ENCODE measurements around the gene TRPT1.

The TRPT1 gene

DNA sequence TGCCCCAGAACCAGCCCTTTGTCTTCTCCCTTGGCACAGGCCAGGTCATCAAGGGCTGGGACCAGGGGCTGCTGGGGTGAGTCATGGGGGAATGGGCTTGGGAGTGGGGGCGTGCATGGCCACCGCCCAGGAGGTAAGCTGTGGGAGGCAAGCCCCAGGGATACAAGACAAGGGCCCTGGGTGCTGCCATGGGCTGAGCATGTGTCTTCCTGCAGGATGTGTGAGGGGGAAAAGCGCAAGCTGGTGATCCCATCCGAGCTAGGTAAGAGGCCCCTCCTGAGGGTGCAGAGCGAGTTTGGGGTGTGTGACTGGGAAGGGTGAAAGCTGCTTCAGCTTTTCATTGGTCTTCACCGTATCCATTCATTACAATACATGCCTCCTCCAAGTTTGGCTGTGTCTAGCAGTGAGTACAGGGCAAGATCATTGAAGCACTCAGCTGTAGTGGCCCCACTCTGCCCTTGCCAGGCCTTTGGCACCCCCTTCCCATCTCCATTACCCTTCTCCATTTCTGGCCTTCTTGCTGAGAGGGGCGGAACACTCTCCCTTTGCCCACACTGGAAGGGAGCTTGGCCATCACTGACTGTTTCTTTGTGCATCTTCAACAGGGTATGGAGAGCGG is 17.4 kb upstream of the TRPT1 start:
- no peak overlapping the region for H3K4me3 ChIP-seq (ENCODE audit: low read depth, low read length)
- TF ChIP-seq, protein P1, sequence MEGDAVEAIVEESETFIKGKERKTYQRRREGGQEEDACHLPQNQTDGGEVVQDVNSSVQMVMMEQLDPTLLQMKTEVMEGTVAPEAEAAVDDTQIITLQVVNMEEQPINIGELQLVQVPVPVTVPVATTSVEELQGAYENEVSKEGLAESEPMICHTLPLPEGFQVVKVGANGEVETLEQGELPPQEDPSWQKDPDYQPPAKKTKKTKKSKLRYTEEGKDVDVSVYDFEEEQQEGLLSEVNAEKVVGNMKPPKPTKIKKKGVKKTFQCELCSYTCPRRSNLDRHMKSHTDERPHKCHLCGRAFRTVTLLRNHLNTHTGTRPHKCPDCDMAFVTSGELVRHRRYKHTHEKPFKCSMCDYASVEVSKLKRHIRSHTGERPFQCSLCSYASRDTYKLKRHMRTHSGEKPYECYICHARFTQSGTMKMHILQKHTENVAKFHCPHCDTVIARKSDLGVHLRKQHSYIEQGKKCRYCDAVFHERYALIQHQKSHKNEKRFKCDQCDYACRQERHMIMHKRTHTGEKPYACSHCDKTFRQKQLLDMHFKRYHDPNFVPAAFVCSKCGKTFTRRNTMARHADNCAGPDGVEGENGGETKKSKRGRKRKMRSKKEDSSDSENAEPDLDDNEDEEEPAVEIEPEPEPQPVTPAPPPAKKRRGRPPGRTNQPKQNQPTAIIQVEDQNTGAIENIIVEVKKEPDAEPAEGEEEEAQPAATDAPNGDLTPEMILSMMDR (conservative IDR thresholded peaks at IDR 0.05; ENCODE audit: low read depth, low read length) = no peak
- no peak for DNase-seq (ENCODE audit: low read depth)

DNA sequence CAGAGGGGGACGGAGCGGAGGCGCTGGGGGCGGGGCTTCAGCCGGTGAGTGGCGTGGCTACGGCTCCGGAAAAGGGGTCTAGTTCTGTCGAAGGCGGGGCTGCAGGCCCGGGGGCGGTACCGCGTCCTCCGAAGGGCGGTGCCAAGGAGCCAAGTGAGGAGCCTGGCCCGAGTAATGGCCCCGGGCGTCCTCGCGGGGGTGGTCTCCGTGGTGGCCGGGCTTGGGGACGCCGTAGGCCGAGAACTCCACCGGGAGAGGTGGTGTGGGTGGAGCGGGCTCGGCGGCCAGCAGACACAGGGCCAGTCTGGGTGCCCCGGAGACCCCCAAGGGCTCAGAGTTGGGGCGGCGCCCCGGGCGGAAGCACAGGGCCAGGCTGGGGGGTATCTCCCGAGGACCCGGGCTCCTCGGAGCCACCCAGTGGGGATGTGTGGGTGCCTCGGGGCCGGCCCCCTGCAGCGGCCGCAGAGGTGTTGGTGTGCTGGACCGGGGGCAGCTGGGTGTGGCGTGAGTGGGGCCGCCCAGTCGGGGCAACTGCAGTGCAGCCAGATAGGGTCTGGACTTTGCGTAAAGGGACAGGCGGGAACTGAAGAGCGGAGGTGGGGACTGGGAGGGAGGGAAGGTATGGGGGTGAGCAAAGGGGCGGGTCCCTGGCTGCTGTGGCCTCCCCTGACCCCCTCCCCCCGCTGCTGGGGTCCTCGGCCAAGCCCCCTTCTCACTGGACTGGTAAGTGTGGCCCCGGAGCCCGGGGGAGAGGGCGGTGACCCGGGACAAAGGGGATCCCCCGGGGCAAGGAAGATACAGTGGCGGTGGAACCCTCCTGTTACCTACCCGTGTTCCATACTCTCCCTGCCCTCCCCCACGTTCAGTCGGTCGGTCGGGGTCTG is 15.7 kb upstream of the TRPT1 start:
- DNase-seq (ENCODE audit: low read depth) = no peak
- TF ChIP-seq, protein P1 (conservative IDR thresholded peaks at IDR 0.05; ENCODE audit: low read depth, low read length) = no peak

DNA sequence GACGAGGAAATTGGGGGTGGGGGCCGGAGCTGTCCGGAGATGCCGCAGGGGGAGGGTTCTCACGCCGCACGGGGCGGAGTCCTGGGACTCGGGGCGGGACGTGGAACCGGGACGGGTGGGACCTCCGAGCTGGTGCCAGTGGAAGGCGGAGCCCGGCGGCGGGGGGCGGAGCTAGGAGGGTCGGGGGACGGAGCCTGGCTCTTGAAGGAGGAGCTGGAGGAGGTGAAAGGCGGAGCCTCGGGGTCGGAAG is 15.2 kb upstream of the TRPT1 start:
- DNase-seq (ENCODE audit: low read depth) = peak; percentile 100
- peak overlapping the region; percentile 91 for H3K4me3 ChIP-seq (ENCODE audit: low read depth, low read length)
- TF ChIP-seq, protein P1 (conservative IDR thresholded peaks at IDR 0.05; ENCODE audit: low read depth, low read length) = no peak

More for the DNA sequence above, 15.7 kb upstream of the TRPT1 start:
- H3K4me3 ChIP-seq (ENCODE audit: low read depth, low read length) = peak overlapping the region; percentile 91

DNA sequence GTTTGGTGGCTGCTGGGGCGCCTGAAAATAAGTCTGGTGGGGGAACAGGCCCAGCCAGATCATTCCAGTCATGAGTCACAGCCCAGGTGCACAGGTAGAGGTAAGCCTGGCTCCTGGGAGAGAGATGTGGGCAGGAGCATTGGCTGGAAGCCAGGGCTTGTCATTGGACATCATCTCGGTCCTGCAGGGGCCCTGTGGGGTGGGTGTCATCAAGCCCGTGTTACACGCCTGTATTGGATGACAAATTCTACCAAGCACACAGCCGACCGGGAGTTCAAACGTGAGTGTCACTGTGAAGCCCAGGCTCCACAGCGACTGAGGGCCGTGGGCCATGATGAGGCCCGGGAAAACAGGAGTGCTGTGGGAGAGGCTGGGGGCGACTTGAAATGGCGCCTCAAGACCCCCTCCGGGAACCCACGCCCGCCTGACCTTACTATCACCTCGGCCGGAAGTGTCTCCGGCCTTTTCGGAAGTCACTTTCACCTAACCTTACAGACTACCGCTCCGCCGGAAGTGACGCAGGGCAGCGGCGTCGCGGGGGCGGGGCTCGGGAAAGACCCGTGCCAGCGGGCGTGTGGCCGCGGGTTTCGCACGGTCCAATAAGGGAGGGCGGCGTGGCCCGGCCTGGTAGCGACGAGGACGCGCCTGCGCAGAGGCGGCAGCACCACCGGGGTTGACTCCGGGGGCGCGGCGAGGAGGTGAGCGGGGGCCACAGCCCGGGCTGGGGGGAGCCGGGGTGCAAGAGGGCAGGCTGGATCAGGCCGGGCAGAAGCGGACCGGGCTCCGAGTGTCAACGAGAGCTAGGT is 14.7 kb upstream of the TRPT1 start, which contains the start of gene FKBP2:
FKBP2 (plus strand) TSS at position 661 of the 806 bp plus-strand sequence. CDS start 1,293 bp downstream, outside the sequence.
- DNase-seq (ENCODE audit: low read depth) = peak; percentile 98
- H3K4me3 ChIP-seq (ENCODE audit: low read depth, low read length) = peak within 1 kb of the TSS; percentile 91
- TF ChIP-seq, protein P1 (conservative IDR thresholded peaks at IDR 0.05; ENCODE audit: low read depth, low read length) = no peak

DNA sequence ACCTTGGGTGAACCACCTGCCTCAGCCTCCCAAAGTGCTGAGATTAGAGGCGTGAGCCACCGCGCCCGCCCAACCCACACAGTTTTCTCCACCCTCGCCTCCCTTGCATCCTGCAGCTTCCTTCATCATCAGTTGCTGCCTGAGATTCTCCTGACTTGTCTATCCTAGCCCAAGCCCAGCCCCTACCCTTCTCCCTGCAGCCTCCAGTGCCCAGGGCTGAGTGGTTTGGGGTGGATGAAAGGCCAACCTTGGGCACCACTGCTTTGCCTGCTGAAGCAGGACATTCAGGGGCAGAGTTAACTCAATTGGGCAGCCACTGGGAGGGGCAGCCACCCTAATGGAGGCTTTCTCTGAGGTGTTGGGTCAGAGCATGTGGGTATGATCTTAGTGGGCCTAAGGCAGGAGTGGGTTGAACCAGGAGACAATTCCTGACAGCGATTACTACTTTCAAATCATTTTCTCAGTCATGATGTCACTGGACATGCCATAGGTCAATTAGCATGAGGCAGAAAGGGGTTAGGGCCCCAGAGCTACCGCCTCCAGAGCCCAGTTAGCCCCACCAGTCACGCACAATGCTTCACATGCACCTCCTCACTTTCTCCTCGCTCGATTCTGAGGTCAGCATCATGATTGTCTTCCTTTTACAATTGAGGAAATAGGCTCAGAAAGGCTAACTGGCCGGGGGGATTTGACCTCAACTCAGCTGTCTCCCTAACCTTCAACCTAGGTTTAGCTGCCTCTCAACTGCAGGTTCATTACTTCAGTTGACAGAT is 13.9 kb upstream of the TRPT1 start:
- TF ChIP-seq, protein P1 (conservative IDR thresholded peaks at IDR 0.05; ENCODE audit: low read depth, low read length) = no peak
- DNase-seq (ENCODE audit: low read depth) = no peak
- H3K4me3 ChIP-seq (ENCODE audit: low read depth, low read length) = peak overlapping the region; percentile 84

DNA sequence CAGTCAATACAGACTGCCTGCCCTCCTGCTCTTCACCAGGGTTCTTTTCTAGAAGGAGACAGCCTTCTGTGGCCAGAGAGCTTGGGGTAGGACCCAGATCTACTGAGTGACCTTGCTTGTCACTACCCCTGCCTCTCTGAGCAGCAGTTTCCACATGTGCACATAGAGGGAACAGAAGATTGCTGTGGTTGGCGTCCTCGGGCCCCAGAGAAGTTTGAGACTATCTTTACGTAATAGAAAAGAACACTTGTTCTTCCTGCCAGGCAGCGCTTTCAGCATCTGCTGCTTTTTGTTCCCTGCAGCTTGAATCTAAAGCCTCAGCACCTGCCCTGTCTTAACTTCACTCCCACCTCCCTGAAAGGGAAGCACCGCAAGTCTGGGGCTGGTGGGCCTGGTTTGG is 13.0 kb upstream of the TRPT1 start:
- H3K4me3 ChIP-seq (ENCODE audit: low read depth, low read length) = no peak overlapping the region
- no peak for DNase-seq (ENCODE audit: low read depth)

More for the DNA sequence above, 13.0 kb upstream of the TRPT1 start:
- TF ChIP-seq, protein P1 (conservative IDR thresholded peaks at IDR 0.05; ENCODE audit: low read depth, low read length) = no peak
